Measurements from ENCODE around the gene DLEC1.

Gene DLEC1

GRCh38 chr3:38112378-38112761, 73.4 kb downstream of the DLEC1 start:
- H3K36me3 ChIP-seq, result no peaks in the 10 kb centered on the region
- H3K27me3 ChIP-seq, result no peaks in the 10 kb centered on the region
- H3K9me3 ChIP-seq, result no peaks in the 10 kb centered on the region
- no peak for TF ChIP-seq CTCF (IDR thresholded peaks at IDR 0.05; ENCODE audit: low read depth, low read length)
- H3K4me3 ChIP-seq (ENCODE audit: low read depth, low read length), result no peak overlapping the region
- no peak for DNase-seq
- no peaks in the 10 kb centered on the region for H3K4me1 ChIP-seq

- TF ChIP-seq CTCF (IDR thresholded peaks at IDR 0.05; ENCODE audit: low read depth, low read length), result no peak
- Histone ChIP-seq H3K27me3 (no peaks in the 10 kb centered on the region), H3K36me3 (no peaks in the 10 kb centered on the region), H3K4me3 (ENCODE audit: low read depth, low read length) (no peak overlapping the region), H3K4me1 (no peaks in the 10 kb centered on the region), H3K9me3 (no peaks in the 10 kb centered on the region)
- no peak for DNase-seq
These were observed 75.3 kb downstream of the DLEC1 start for GRCh38 chr3:38114052-38114874.

GRCh38 chr3:38114875-38115644, 76.1 kb downstream of the DLEC1 start:
- TF ChIP-seq CTCF (IDR thresholded peaks at IDR 0.05; ENCODE audit: low read depth, low read length), result no peak
- no peaks in the 10 kb centered on the region for H3K36me3 ChIP-seq
- no peaks in the 10 kb centered on the region for H3K27me3 ChIP-seq
- no peaks in the 10 kb centered on the region for H3K4me1 ChIP-seq
- no peaks in the 10 kb centered on the region for H3K9me3 ChIP-seq
- no peak overlapping the region for H3K4me3 ChIP-seq (ENCODE audit: low read depth, low read length)
- no peak for DNase-seq

GRCh38 chr3:38115645-38116427, 76.8 kb downstream of the DLEC1 start:
- Histone ChIP-seq H3K4me1 (no peaks in the 10 kb centered on the region), H3K27me3 (no peaks in the 10 kb centered on the region), H3K4me3 (ENCODE audit: low read depth, low read length) (no peak overlapping the region), H3K36me3 (no peaks in the 10 kb centered on the region), H3K9me3 (no peaks in the 10 kb centered on the region)
- DNase-seq, result no peak
- no peak for TF ChIP-seq CTCF (IDR thresholded peaks at IDR 0.05; ENCODE audit: low read depth, low read length)

GRCh38 chr3:38116471-38117162, 77.6 kb downstream of the DLEC1 start:
- H3K4me1 ChIP-seq, result no peaks in the 10 kb centered on the region
- no peak overlapping the region for H3K4me3 ChIP-seq (ENCODE audit: low read depth, low read length)
- TF ChIP-seq CTCF (IDR thresholded peaks at IDR 0.05; ENCODE audit: low read depth, low read length), result no peak
- H3K27me3 ChIP-seq, result no peaks in the 10 kb centered on the region
- no peak for DNase-seq
- no peaks in the 10 kb centered on the region for H3K9me3 ChIP-seq
- no peaks in the 10 kb centered on the region; the same call in 1 of the 2 replicates for H3K36me3 ChIP-seq
